ENCODE measurements around the gene ENTPD5.

DNA sequence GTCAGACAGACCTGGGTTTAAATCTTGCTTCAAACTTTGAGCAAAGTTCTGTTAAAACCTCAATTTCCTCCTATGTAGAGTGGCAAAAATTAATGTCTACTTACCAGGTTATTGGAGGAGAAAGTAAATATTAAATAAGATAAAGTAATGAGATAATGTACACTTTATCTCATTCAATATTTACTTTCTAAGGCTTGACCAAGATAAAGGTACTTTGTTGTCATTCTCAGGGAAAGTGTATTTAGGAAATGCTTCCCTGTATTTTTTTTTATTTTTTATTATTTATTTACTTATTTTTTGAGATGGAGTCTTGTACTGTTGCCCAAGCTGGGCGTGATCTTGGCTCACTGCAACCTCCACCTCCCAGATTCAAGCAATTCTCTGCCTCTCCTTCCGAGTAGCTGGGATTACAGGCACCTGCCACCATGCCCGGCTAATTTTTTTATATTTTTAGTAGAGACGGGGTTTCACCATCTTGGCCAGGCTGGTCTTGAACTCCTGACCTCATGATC lies 73.9 kb downstream of the ENTPD5 start:
- TF ChIP-seq, protein P1, sequence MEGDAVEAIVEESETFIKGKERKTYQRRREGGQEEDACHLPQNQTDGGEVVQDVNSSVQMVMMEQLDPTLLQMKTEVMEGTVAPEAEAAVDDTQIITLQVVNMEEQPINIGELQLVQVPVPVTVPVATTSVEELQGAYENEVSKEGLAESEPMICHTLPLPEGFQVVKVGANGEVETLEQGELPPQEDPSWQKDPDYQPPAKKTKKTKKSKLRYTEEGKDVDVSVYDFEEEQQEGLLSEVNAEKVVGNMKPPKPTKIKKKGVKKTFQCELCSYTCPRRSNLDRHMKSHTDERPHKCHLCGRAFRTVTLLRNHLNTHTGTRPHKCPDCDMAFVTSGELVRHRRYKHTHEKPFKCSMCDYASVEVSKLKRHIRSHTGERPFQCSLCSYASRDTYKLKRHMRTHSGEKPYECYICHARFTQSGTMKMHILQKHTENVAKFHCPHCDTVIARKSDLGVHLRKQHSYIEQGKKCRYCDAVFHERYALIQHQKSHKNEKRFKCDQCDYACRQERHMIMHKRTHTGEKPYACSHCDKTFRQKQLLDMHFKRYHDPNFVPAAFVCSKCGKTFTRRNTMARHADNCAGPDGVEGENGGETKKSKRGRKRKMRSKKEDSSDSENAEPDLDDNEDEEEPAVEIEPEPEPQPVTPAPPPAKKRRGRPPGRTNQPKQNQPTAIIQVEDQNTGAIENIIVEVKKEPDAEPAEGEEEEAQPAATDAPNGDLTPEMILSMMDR (IDR thresholded peaks at IDR 0.05; ENCODE audit: insufficient read depth, low read length, poor library complexity, severe bottlenecking): no peak
- TF ChIP-seq EZH2phosphoT487 (conservative IDR thresholded peaks at IDR 0.05; ENCODE audit: low read length): no peak
